Measurements from ENCODE around the gene RAB19. TPM values are rescaled to one million over a fixed set of nuclear protein-coding genes. Genes with fewer than 3 reads are reported as not detected.
"Not testable (repeated sequence)": the region's sequence is repeated elsewhere in the genome, so short reads cannot be mapped to it uniquely, and the experiment has no call there.

Gene RAB19
- total and polyA plus RNA-seq, 4 donors: 0.17 to 0.99 (median 0.44) TPM; not detected in 1

- Histone ChIP-seq H3K4me3 (ENCODE audit: low read depth, low read length) (peak overlapping the region; percentile 62), H3K9me3 (ENCODE audit: control insufficient read depth, insufficient read depth, low read length) (no peaks in the 10 kb centered on the region), H3K27me3 (ENCODE audit: control insufficient read depth, insufficient read depth, low read length) (peaks cover 10% of the 10 kb centered on the region), H3K4me1 (ENCODE audit: control insufficient read depth, insufficient read depth, low read length) (peaks cover 9% of the 10 kb centered on the region), H3K36me3 (ENCODE audit: control insufficient read depth, insufficient read depth, low read length) (no peaks in the 10 kb centered on the region), H3K27ac (ENCODE audit: low read depth, low read length) (no peak overlapping the region)
- no peak for DNase-seq (ENCODE audit: low read depth in 4 of 6, low spot score in 6 of 6)
- 96% methylated on average over 5 of the region's 10 CpGs for WGBS (ENCODE audit: insufficient coverage)
Measured at GRCh38 chr7:140398821-140399220, 5.0 kb upstream of the RAB19 start.

DNA sequence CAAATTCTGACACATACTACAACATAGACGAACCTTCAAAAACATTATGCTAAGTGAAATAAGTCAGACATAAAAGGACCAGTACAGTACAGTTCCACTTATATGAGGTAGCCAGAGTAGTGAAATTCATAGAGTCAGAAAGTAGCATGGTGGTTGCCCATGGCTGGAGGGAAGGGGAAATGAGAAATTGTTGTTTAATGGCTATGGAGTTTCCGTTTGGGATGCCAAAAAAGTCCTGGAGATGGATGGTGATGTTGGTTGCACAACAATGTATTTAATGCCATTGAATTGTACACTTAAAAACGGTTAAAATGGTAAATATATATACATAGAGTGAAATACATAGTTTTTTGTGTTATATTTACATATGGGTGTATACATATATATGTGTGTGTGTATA lies 3.5 kb upstream of the RAB19 start:
- Histone ChIP-seq H3K9me3 (ENCODE audit: control insufficient read depth, insufficient read depth, low read length) (no peaks in the 10 kb centered on the region), H3K27me3 (ENCODE audit: control insufficient read depth, insufficient read depth, low read length) (peaks cover 17% of the 10 kb centered on the region), H3K4me3 (ENCODE audit: low read depth, low read length) (no peak overlapping the region), H3K4me1 (ENCODE audit: control insufficient read depth, insufficient read depth, low read length) (peaks cover 13% of the 10 kb centered on the region), H3K27ac (ENCODE audit: low read depth, low read length) (no peak overlapping the region), H3K36me3 (ENCODE audit: control insufficient read depth, insufficient read depth, low read length) (no peaks in the 10 kb centered on the region)
- no peak for DNase-seq (ENCODE audit: low read depth in 4 of 6, low spot score in 6 of 6)
- WGBS (ENCODE audit: insufficient coverage): no CpG with 5 or more reads among the region's 3 CpGs

- no peak for DNase-seq (ENCODE audit: low read depth in 4 of 6, low spot score in 6 of 6)
- peaks cover 9% of the 10 kb centered on the region for H3K4me1 ChIP-seq (ENCODE audit: control insufficient read depth, insufficient read depth, low read length)
- H3K9me3 ChIP-seq (ENCODE audit: control insufficient read depth, insufficient read depth, low read length): no peaks in the 10 kb centered on the region
- no peak overlapping the region for H3K4me3 ChIP-seq (ENCODE audit: low read depth, low read length)
- no peak overlapping the region for H3K27ac ChIP-seq (ENCODE audit: low read depth, low read length)
- no CpG with 5 or more reads among the region's 2 CpGs for WGBS (ENCODE audit: insufficient coverage)
- H3K36me3 ChIP-seq (ENCODE audit: control insufficient read depth, insufficient read depth, low read length): no peaks in the 10 kb centered on the region
- H3K27me3 ChIP-seq (ENCODE audit: control insufficient read depth, insufficient read depth, low read length): peaks cover 17% of the 10 kb centered on the region
Measured at GRCh38 chr7:140402178-140402835, 1.6 kb upstream of the RAB19 start.

GRCh38 chr7:140404565-140405065 lies 757 bp downstream of the RAB19 start:
- Histone ChIP-seq H3K27ac (ENCODE audit: low read depth, low read length) (no peak overlapping the region), H3K4me3 (ENCODE audit: low read depth, low read length) (no peak overlapping the region), H3K9me3 (ENCODE audit: control insufficient read depth, insufficient read depth, low read length) (no peaks in the 10 kb centered on the region), H3K36me3 (ENCODE audit: control insufficient read depth, insufficient read depth, low read length) (no peaks in the 10 kb centered on the region), H3K27me3 (ENCODE audit: control insufficient read depth, insufficient read depth, low read length) (peaks cover 17% of the 10 kb centered on the region), H3K4me1 (ENCODE audit: control insufficient read depth, insufficient read depth, low read length) (peaks cover 6% of the 10 kb centered on the region)
- 40% methylated on average over 3 of the region's 3 CpGs for WGBS (ENCODE audit: insufficient coverage)
- no peak for DNase-seq (ENCODE audit: low read depth in 4 of 6, low spot score in 6 of 6)

DNA sequence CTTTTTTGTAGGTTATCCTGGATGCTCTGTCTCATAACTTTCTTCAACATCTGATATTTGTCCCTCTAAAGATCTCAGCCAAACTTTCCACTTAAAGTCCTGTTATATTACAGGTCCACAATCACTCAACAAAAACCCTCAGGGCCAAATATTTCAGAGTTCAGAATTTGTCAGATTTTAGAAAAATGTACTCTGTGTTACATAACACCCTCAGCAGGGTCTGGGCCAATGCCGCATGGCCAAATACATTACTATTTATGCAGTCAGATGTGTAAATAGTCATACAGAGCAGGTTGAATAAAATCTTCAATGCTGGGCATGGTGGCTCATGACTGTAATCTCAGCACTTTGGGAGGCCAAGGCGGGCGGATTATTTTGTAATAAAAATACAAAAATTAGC lies 11.5 kb downstream of the RAB19 start:
- 100% methylated on average over 1 of the region's 3 CpGs for WGBS (ENCODE audit: insufficient coverage)
- H3K36me3 ChIP-seq (ENCODE audit: control insufficient read depth, insufficient read depth, low read length): no peaks in the 10 kb centered on the region

DNA sequence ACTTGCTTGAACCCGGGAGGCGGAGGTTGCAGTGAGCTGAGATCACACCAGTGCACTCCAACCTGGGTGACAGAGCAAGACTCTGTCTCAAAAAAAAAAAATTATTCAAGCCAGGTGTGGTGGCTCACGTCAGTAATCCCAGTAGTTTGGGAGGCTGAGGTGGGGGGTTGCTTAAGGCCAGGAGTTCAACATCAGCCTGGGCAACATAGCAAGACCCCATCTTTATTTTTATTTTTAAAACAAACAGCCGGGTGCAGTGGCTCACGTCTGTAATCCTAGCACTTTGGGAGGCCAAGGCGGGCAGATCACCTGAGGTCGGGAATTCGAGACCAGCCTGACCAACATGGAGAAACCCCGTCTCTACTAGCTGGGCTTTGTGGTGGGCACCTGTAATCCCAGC lies 12.0 kb downstream of the RAB19 start:
- H3K9me3 ChIP-seq (ENCODE audit: control insufficient read depth, insufficient read depth, low read length); H3K36me3 ChIP-seq (ENCODE audit: control insufficient read depth, insufficient read depth, low read length); H3K27ac ChIP-seq (ENCODE audit: low read depth, low read length); DNase-seq (ENCODE audit: low read depth in 4 of 6, low spot score in 6 of 6); H3K4me1 ChIP-seq (ENCODE audit: control insufficient read depth, insufficient read depth, low read length); H3K4me3 ChIP-seq (ENCODE audit: low read depth, low read length); H3K27me3 ChIP-seq (ENCODE audit: control insufficient read depth, insufficient read depth, low read length): not testable (repeated sequence)
- 93% methylated on average over 7 of the region's 9 CpGs for WGBS (ENCODE audit: insufficient coverage)

More for the DNA sequence above, 11.5 kb downstream of the RAB19 start:
- H3K4me3 ChIP-seq (ENCODE audit: low read depth, low read length): no peak overlapping the region
- DNase-seq (ENCODE audit: low read depth in 4 of 6, low spot score in 6 of 6): no peak
- H3K9me3 ChIP-seq (ENCODE audit: control insufficient read depth, insufficient read depth, low read length): no peaks in the 10 kb centered on the region
- no peak overlapping the region for H3K27ac ChIP-seq (ENCODE audit: low read depth, low read length)
- no peaks in the 10 kb centered on the region for H3K4me1 ChIP-seq (ENCODE audit: control insufficient read depth, insufficient read depth, low read length)
- no peaks in the 10 kb centered on the region for H3K27me3 ChIP-seq (ENCODE audit: control insufficient read depth, insufficient read depth, low read length)

DNA sequence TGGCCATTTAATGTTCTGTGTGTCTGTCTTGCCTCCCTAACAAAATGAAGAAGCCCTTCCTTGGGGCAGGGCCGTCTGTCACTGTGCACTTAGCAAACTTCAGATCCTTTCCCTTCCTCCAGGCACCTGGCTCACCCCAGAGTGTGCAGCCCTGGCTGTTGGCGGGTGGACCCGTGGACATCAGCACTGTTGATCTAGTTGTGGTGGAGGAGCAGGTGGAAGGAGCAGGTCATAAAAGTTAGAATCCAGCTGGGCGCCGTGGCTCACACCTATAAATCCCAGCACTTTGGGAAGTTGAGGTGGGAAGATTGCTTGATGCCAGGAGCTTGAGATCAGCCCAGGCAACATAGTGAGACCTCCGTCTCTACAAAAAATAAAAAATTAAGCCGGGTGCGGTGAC lies 12.7 kb downstream of the RAB19 start:
- Histone ChIP-seq H3K4me1 (ENCODE audit: control insufficient read depth, insufficient read depth, low read length) (no peaks in the 10 kb centered on the region), H3K4me3 (ENCODE audit: low read depth, low read length) (no peak overlapping the region), H3K9me3 (ENCODE audit: control insufficient read depth, insufficient read depth, low read length) (no peaks in the 10 kb centered on the region), H3K27ac (ENCODE audit: low read depth, low read length) (no peak overlapping the region), H3K27me3 (ENCODE audit: control insufficient read depth, insufficient read depth, low read length) (no peaks in the 10 kb centered on the region), H3K36me3 (ENCODE audit: control insufficient read depth, insufficient read depth, low read length) (no peaks in the 10 kb centered on the region)
- WGBS (ENCODE audit: insufficient coverage): 86% methylated on average over 4 of the region's 8 CpGs
- no peak for DNase-seq (ENCODE audit: low read depth in 4 of 6, low spot score in 6 of 6)

- H3K9me3 ChIP-seq (ENCODE audit: control insufficient read depth, insufficient read depth, low read length): no peaks in the 10 kb centered on the region
- H3K27ac ChIP-seq (ENCODE audit: low read depth, low read length): no peak overlapping the region
- H3K36me3 ChIP-seq (ENCODE audit: control insufficient read depth, insufficient read depth, low read length): no peaks in the 10 kb centered on the region
- 69% methylated on average over 8 of the region's 8 CpGs for WGBS (ENCODE audit: insufficient coverage)
- H3K27me3 ChIP-seq (ENCODE audit: control insufficient read depth, insufficient read depth, low read length): no peaks in the 10 kb centered on the region
- no peaks in the 10 kb centered on the region for H3K4me1 ChIP-seq (ENCODE audit: control insufficient read depth, insufficient read depth, low read length)
- H3K4me3 ChIP-seq (ENCODE audit: low read depth, low read length): no peak overlapping the region
- DNase-seq (ENCODE audit: low read depth in 4 of 6, low spot score in 6 of 6): no peak
Measured at GRCh38 chr7:140417456-140418155, 13.7 kb downstream of the RAB19 start.

DNA sequence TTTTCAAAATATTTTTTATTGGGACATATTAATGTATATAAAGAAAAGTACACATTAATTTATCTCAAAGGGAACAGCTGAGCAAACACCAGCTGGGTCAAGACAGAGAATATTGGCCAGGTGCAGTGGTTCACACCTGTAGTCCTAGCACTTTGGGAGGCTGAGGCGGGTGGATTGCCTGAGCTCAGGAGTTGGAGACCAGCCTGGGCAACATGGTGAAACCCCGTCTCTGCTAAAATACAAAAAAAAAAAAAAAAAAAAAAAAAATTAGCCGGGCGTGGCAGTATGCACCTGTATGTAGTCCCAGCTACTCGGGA lies 14.3 kb downstream of the RAB19 start:
- not testable (repeated sequence) for H3K4me1 ChIP-seq (ENCODE audit: control insufficient read depth, insufficient read depth, low read length); H3K27me3 ChIP-seq (ENCODE audit: control insufficient read depth, insufficient read depth, low read length); H3K36me3 ChIP-seq (ENCODE audit: control insufficient read depth, insufficient read depth, low read length); H3K4me3 ChIP-seq (ENCODE audit: low read depth, low read length); H3K27ac ChIP-seq (ENCODE audit: low read depth, low read length); DNase-seq (ENCODE audit: low read depth in 4 of 6, low spot score in 6 of 6); H3K9me3 ChIP-seq (ENCODE audit: control insufficient read depth, insufficient read depth, low read length)
- 76% methylated on average over 2 of the region's 5 CpGs for WGBS (ENCODE audit: insufficient coverage)

DNA sequence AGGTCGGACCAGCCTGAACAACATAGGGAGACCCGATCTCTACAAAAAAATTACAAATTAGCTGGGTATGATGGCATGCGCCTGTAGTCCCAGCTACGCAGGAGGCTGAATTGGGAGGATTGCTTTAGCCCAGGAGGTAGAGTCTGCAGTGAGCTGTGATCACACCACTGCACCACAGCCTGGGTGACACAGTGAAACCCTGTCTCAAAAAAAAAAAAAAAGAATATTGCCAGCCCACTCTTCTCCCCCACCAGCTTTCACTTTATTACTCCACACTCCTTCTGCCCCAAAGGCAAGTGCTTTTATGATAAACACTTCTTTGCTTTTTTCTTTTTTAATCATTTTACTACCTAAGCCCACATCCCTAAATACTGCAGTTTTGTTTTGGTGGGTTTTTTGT lies 14.8 kb downstream of the RAB19 start:
- no peaks in the 10 kb centered on the region for H3K27me3 ChIP-seq (ENCODE audit: control insufficient read depth, insufficient read depth, low read length)
- H3K4me3 ChIP-seq (ENCODE audit: low read depth, low read length): no peak overlapping the region
- H3K4me1 ChIP-seq (ENCODE audit: control insufficient read depth, insufficient read depth, low read length): no peaks in the 10 kb centered on the region
- DNase-seq (ENCODE audit: low read depth in 4 of 6, low spot score in 6 of 6): no peak
- H3K27ac ChIP-seq (ENCODE audit: low read depth, low read length): no peak overlapping the region
- no peaks in the 10 kb centered on the region for H3K9me3 ChIP-seq (ENCODE audit: control insufficient read depth, insufficient read depth, low read length)
- H3K36me3 ChIP-seq (ENCODE audit: control insufficient read depth, insufficient read depth, low read length): no peaks in the 10 kb centered on the region
- 92% methylated on average over 3 of the region's 4 CpGs for WGBS (ENCODE audit: insufficient coverage)

All from spinal cord (tissue), 10 donors.